BLaER1 treated with 17β-estradiol and CSF1 and Interleukin-3, amounts not matched to agents 10 nM and 100 nM (cell line): Measurements from ENCODE around the gene ZNF526.

Source experiments
- H3K27ac ChIP-seq, 11 experiments: shearing (Covaris generic); formaldehyde crosslinking; 2 replicates each; pipeline ENCODE4 v1.8.1; 2022
- H3K27me3 ChIP-seq, 11 experiments: shearing (Covaris generic); formaldehyde crosslinking; 2 replicates each; pipeline ENCODE4 v1.8.1; 2022
- H3K36me3 ChIP-seq, 11 experiments: shearing (Covaris generic); formaldehyde crosslinking; 2 replicates each; pipeline ENCODE4 v1.8.1; 2022
- H3K4me1 ChIP-seq, 10 experiments: shearing (Covaris generic); formaldehyde crosslinking; 2 replicates each; pipeline ENCODE4 v1.8.1; 2022
- H3K4me2 ChIP-seq, 11 experiments: shearing (Covaris generic); formaldehyde crosslinking; 2 replicates each; pipeline ENCODE4 v1.8.1; 2022
- H3K4me3 ChIP-seq, 10 experiments: shearing (Covaris generic); formaldehyde crosslinking; 2 replicates each; pipeline ENCODE4 v1.8.1; 2022
- H3K9ac ChIP-seq, 11 experiments: shearing (Covaris generic); formaldehyde crosslinking; 2 replicates each; pipeline ENCODE4 v1.8.1; 2022
- H3K9me3 ChIP-seq, 11 experiments: shearing (Covaris generic); formaldehyde crosslinking; replicated peaks in 1 of 11; 2 replicates each; pipeline ENCODE4 v1.8.1; 2022
- H4K20me1 ChIP-seq, 11 experiments: shearing (Covaris generic); formaldehyde crosslinking; 2 replicates each; pipeline ENCODE4 v1.8.1; 2022
- Cebpa-rat ChIP-seq, 11 experiments: shearing (Covaris generic); IDR thresholded peaks; 2 replicates each; pipeline ENCODE4 v1.8.1; 2022

The ZNF526 gene

GRCh38 chr19:42271861-42272534, 51.9 kb downstream of the ZNF526 start:
- Histone ChIP-seq H3K4me1 (peaks cover 43 to 73% (median 58%) of the 10 kb centered on the region in 10 experiments), H3K4me3 (no peak overlapping the region), H3K27ac (peak overlapping the region in 9 of 11 experiments; percentile 45 to 99 (median 93); a peak in 13 of 22 replicates), H3K9me3 (no peaks in the 10 kb centered on the region), H3K27me3 (no peaks in the 10 kb centered on the region), H4K20me1 (peaks cover 0 to 59% (median 23%) of the 10 kb centered on the region in 11 experiments; a peak in 14 of 22 replicates), H3K36me3 (peaks cover 38 to 58% (median 44%) of the 10 kb centered on the region in 11 experiments), H3K9ac (peak overlapping the region in 9 of 11 experiments; percentile 39 to 97 (median 89); a peak in 10 of 22 replicates), H3K4me2 (peak overlapping the region in 9 of 11 experiments; percentile 94 to 100 (median 99); a peak in 17 of 22 replicates)
- TF ChIP-seq Cebpa-rat (IDR thresholded peaks at IDR 0.05), result no peak

- no peak overlapping the region for H3K4me3 ChIP-seq
- peak overlapping the region in 7 of 11 experiments; percentile 9 to 97 (median 82); a peak in 11 of 22 replicates for H3K9ac ChIP-seq
- peaks cover 43 to 73% (median 58%) of the 10 kb centered on the region in 10 experiments for H3K4me1 ChIP-seq
- H4K20me1 ChIP-seq, result peaks cover under 1 to 65% (median 26%) of the 10 kb centered on the region in 11 experiments; a peak in 16 of 22 replicates
- no peaks in the 10 kb centered on the region for H3K27me3 ChIP-seq
- H3K27ac ChIP-seq, result peak overlapping the region in 6 of 11 experiments; percentile 45 to 99 (median 96); a peak in 10 of 22 replicates
- TF ChIP-seq Cebpa-rat (IDR thresholded peaks at IDR 0.05), result no peak
- no peak overlapping the region for H3K4me2 ChIP-seq
- H3K36me3 ChIP-seq, result peaks cover 38 to 63% (median 45%) of the 10 kb centered on the region in 11 experiments
- no peaks in the 10 kb centered on the region for H3K9me3 ChIP-seq
Measured at GRCh38 chr19:42272535-42272897, 52.4 kb downstream of the ZNF526 start.

GRCh38 chr19:42272989-42273406, 52.9 kb downstream of the ZNF526 start:
- Histone ChIP-seq H3K4me1 (peaks cover 43 to 73% (median 59%) of the 10 kb centered on the region in 10 experiments), H3K4me3 (no peak overlapping the region), H3K9ac (peak overlapping the region in 6 of 11 experiments; percentile 9 to 97 (median 38); a peak in 6 of 22 replicates), H3K4me2 (no peak overlapping the region), H3K36me3 (peaks cover 38 to 68% (median 45%) of the 10 kb centered on the region in 11 experiments), H4K20me1 (peaks cover 5 to 69% (median 31%) of the 10 kb centered on the region in 11 experiments; a peak in 16 of 22 replicates), H3K27me3 (no peaks in the 10 kb centered on the region), H3K27ac (peak overlapping the region in 2 of 11 experiments; percentile 97 to 99; a peak in 2 of 22 replicates), H3K9me3 (no peaks in the 10 kb centered on the region)
- no peak for TF ChIP-seq Cebpa-rat (IDR thresholded peaks at IDR 0.05)

GRCh38 chr19:42273407-42274064, 53.4 kb downstream of the ZNF526 start:
- H3K27me3 ChIP-seq, result no peaks in the 10 kb centered on the region
- peaks cover 49 to 79% (median 65%) of the 10 kb centered on the region in 10 experiments for H3K4me1 ChIP-seq
- no peaks in the 10 kb centered on the region for H3K9me3 ChIP-seq
- no peak overlapping the region for H3K4me3 ChIP-seq
- H3K9ac ChIP-seq, result peak overlapping the region in 8 of 11 experiments; percentile 9 to 97 (median 60); a peak in 7 of 22 replicates
- H4K20me1 ChIP-seq, result peaks cover 7 to 75% (median 37%) of the 10 kb centered on the region in 11 experiments; a peak in 17 of 22 replicates
- no peak overlapping the region; a peak in 1 of 22 replicates for H3K27ac ChIP-seq
- TF ChIP-seq Cebpa-rat (IDR thresholded peaks at IDR 0.05), result no peak
- H3K4me2 ChIP-seq, result peak overlapping the region in 2 of 11 experiments; percentile 93 to 100; a peak in 2 of 22 replicates
- peaks cover 38 to 69% (median 45%) of the 10 kb centered on the region in 11 experiments for H3K36me3 ChIP-seq

GRCh38 chr19:42274065-42274682, 54.1 kb downstream of the ZNF526 start:
- H3K4me1 ChIP-seq, result peaks cover 55 to 85% (median 71%) of the 10 kb centered on the region in 10 experiments
- no peak overlapping the region for H3K4me3 ChIP-seq
- no peaks in the 10 kb centered on the region for H3K27me3 ChIP-seq
- peaks cover 7 to 81% (median 43%) of the 10 kb centered on the region in 11 experiments; a peak in 17 of 22 replicates for H4K20me1 ChIP-seq
- no peak overlapping the region for H3K27ac ChIP-seq
- TF ChIP-seq Cebpa-rat (IDR thresholded peaks at IDR 0.05), result no peak
- peak overlapping the region in 9 of 11 experiments; percentile 9 to 80 (median 35); a peak in 9 of 22 replicates for H3K9ac ChIP-seq
- peak overlapping the region in 4 of 11 experiments; percentile 5 to 100 (median 96); a peak in 7 of 22 replicates for H3K4me2 ChIP-seq
- H3K36me3 ChIP-seq, result peaks cover 38 to 69% (median 45%) of the 10 kb centered on the region in 11 experiments
- no peaks in the 10 kb centered on the region for H3K9me3 ChIP-seq

- Histone ChIP-seq H3K27me3 (no peaks in the 10 kb centered on the region), H3K4me1 (peaks cover 55 to 85% (median 75%) of the 10 kb centered on the region in 10 experiments), H3K4me3 (no peak overlapping the region), H3K9ac (peak overlapping the region in 10 of 11 experiments; percentile 7 to 80 (median 32); a peak in 10 of 22 replicates), H3K27ac (no peak overlapping the region; a peak in 1 of 22 replicates), H3K4me2 (peak overlapping the region in 6 of 11 experiments; percentile 12 to 100 (median 93); a peak in 9 of 22 replicates), H3K9me3 (no peaks in the 10 kb centered on the region), H4K20me1 (peaks cover 7 to 90% (median 47%) of the 10 kb centered on the region in 11 experiments; a peak in 17 of 22 replicates), H3K36me3 (peaks cover 38 to 69% (median 45%) of the 10 kb centered on the region in 11 experiments)
- no peak for TF ChIP-seq Cebpa-rat (IDR thresholded peaks at IDR 0.05)
Measured at GRCh38 chr19:42275103-42275502, 55.0 kb downstream of the ZNF526 start.

GRCh38 chr19:42275517-42275916, 55.4 kb downstream of the ZNF526 start:
- Histone ChIP-seq H3K4me1 (peaks cover 51 to 81% (median 73%) of the 10 kb centered on the region in 10 experiments), H3K27me3 (no peaks in the 10 kb centered on the region), H3K9me3 (no peaks in the 10 kb centered on the region), H3K4me3 (no peak overlapping the region), H3K4me2 (peak overlapping the region in 7 of 11 experiments; percentile 12 to 100 (median 98); a peak in 10 of 22 replicates), H3K36me3 (peaks cover 38 to 69% (median 45%) of the 10 kb centered on the region in 11 experiments), H4K20me1 (peaks cover 7 to 92% (median 47%) of the 10 kb centered on the region in 11 experiments; a peak in 17 of 22 replicates), H3K27ac (peak overlapping the region in 1 of 11 experiments; percentile 33; a peak in 1 of 22 replicates), H3K9ac (peak overlapping the region in 10 of 11 experiments; percentile 5 to 80 (median 32); a peak in 13 of 22 replicates)
- TF ChIP-seq Cebpa-rat (IDR thresholded peaks at IDR 0.05), result no peak

- H3K4me2 ChIP-seq, result peak overlapping the region in 8 of 11 experiments; percentile 8 to 100 (median 96); a peak in 11 of 22 replicates
- no peaks in the 10 kb centered on the region for H3K27me3 ChIP-seq
- H3K4me3 ChIP-seq, result no peak overlapping the region
- peaks cover 38 to 68% (median 45%) of the 10 kb centered on the region in 11 experiments for H3K36me3 ChIP-seq
- no peak for TF ChIP-seq Cebpa-rat (IDR thresholded peaks at IDR 0.05)
- H3K27ac ChIP-seq, result peak overlapping the region in 2 of 11 experiments; percentile 20 to 33; a peak in 2 of 22 replicates
- H3K9ac ChIP-seq, result peak overlapping the region in 8 of 11 experiments; percentile 5 to 80 (median 32); a peak in 11 of 22 replicates
- no peaks in the 10 kb centered on the region for H3K9me3 ChIP-seq
- peaks cover 9 to 90% (median 48%) of the 10 kb centered on the region in 11 experiments; a peak in 17 of 22 replicates for H4K20me1 ChIP-seq
- H3K4me1 ChIP-seq, result peaks cover 46 to 76% (median 69%) of the 10 kb centered on the region in 10 experiments
Measured at GRCh38 chr19:42276284-42276683, 56.2 kb downstream of the ZNF526 start.
